Lung (tissue), 12 donors: ENCODE data around the gene MDN1. TPM values are rescaled to one million over a fixed set of nuclear protein-coding genes. Genes with fewer than 3 reads are reported as not detected.
"Not testable (repeated sequence)": the region's sequence is repeated elsewhere in the genome, so short reads cannot be mapped to it uniquely, and the experiment has no call there.

Experiments used
- ATAC-seq: fragments of 200-7000 bp; cut with Tn5 transposase; one replicate; pipeline ENCODE4 v1.9.1; 2020; ENCODE audit warnings: moderate number of reproducible peaks; ENCODE audit not compliant: insufficient read depth, low FRiP score
- DNase-seq, 3 donors: peaks; one replicate each; pipeline ENCODE4 v3.0.0-alpha.2; 2013 to 2017
- H3K27ac ChIP-seq, 2 donors: one replicate each; pipeline ENCODE4 v1.5.1; 2013; ENCODE audit warnings: mild to moderate bottlenecking in 2 of 2, moderate library complexity in 2 of 2, control low read depth in 1 of 2, inconsistent platforms in 1 of 2, low read depth in 1 of 2, low read length in 1 of 2
- H3K27me3 ChIP-seq, 3 donors: one replicate each; pipeline ENCODE4 v1.5.1; 2013; ENCODE audit warnings: low read length in 2 of 3; ENCODE audit not compliant: control insufficient read depth in 3 of 3, insufficient read depth in 3 of 3
- H3K36me3 ChIP-seq, 4 donors: one replicate each; pipeline ENCODE4 v1.5.1; 2013; ENCODE audit warnings: low read length in 4 of 4, mild to moderate bottlenecking in 1 of 4, moderate library complexity in 1 of 4; ENCODE audit not compliant: control insufficient read depth in 4 of 4, insufficient read depth in 4 of 4
- H3K4me1 ChIP-seq, 5 donors: one replicate each; pipeline ENCODE4 v1.5.1; 2013; ENCODE audit warnings: low read length in 5 of 5, mild to moderate bottlenecking in 2 of 5, moderate library complexity in 1 of 5; ENCODE audit not compliant: control insufficient read depth in 5 of 5, insufficient read depth in 5 of 5
- H3K4me3 ChIP-seq: one replicate; pipeline ENCODE4 v1.5.1; 2013; ENCODE audit warnings: mild to moderate bottlenecking, control low read depth, moderate library complexity
- H3K9ac ChIP-seq, 2 donors: one replicate each; pipeline ENCODE4 v1.5.1; 2013; ENCODE audit warnings: low read length in 2 of 2, control low read depth in 1 of 2; ENCODE audit not compliant: insufficient read depth in 1 of 2
- H3K9me3 ChIP-seq, 4 donors: one replicate each; pipeline ENCODE4 v1.5.1; 2013; ENCODE audit warnings: low read length in 3 of 4, mild to moderate bottlenecking in 1 of 4, moderate library complexity in 1 of 4; ENCODE audit not compliant: control insufficient read depth in 4 of 4, insufficient read depth in 3 of 4
- WGBS, 2 donors: extraction: QIAGEN DNeasy Blood & Tissue Kit; methylation state at CpG; one replicate each; pipeline ENCODE4 v1.1.7; 2013; 5-methylcytosine and 5-hydroxymethylcytosine counted together
- polyA plus RNA-seq, 2 donors: library from polyadenylated mRNA; stranded (reverse); fragments of 200-250 nt; gene quantifications; one replicate each; pipeline ENCODE4 v1.2.1, GENCODE V29; 2013
- total RNA-seq, 2 donors: library from RNA; depleted of rRNA in 1 of 2; stranded (reverse); fragments of >200 nt in 1 of 2; gene quantifications; one replicate each; pipeline ENCODE4 v1.2.1, GENCODE V29; 2014 to 2021
- TF ChIP-seq, protein P1 (sequence below): IDR thresholded peaks from 2 replicates; pipeline ENCODE4 v1.5.1; 2012; ENCODE audit warnings: mild to moderate bottlenecking; ENCODE audit errors: control extremely low read depth, extremely low read depth
- donor health status: control.
- donor health status: control.
- donor health status: Bipolar disorder and iron deficiency.
- donor health status: healthy.
- donor health status: DM: yes; HTN: yes; CAD: no.

Gene MDN1
- total and polyA plus RNA-seq, 4 donors, result 7.6 to 33.8 (median 31.7) TPM

GRCh38 chr6:89829472-89830169 is 10.0 kb upstream of the MDN1 start, which contains the start of gene CASP8AP2:
Gene CASP8AP2 (plus strand): TSS chr6:89829880.
- no peaks in the 10 kb centered on the region for H3K27me3 ChIP-seq
- H3K27ac ChIP-seq, result peak within 1 kb of the TSS; percentile 90 to 93
- H3K9me3 ChIP-seq, result no peaks in the 10 kb centered on the region
- 0% methylated on average over 41 of the region's 41 CpGs for WGBS, 2 donors
- TF ChIP-seq, protein P1, sequence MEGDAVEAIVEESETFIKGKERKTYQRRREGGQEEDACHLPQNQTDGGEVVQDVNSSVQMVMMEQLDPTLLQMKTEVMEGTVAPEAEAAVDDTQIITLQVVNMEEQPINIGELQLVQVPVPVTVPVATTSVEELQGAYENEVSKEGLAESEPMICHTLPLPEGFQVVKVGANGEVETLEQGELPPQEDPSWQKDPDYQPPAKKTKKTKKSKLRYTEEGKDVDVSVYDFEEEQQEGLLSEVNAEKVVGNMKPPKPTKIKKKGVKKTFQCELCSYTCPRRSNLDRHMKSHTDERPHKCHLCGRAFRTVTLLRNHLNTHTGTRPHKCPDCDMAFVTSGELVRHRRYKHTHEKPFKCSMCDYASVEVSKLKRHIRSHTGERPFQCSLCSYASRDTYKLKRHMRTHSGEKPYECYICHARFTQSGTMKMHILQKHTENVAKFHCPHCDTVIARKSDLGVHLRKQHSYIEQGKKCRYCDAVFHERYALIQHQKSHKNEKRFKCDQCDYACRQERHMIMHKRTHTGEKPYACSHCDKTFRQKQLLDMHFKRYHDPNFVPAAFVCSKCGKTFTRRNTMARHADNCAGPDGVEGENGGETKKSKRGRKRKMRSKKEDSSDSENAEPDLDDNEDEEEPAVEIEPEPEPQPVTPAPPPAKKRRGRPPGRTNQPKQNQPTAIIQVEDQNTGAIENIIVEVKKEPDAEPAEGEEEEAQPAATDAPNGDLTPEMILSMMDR, result no peak
- peak; percentile 99 for ATAC-seq
- H3K4me3 ChIP-seq, result peak within 1 kb of the TSS; percentile 97
- H3K36me3 ChIP-seq, result peaks cover 3 to 5% (median 4%) of the 10 kb centered on the region in 4 donors
- peak within 1 kb of the TSS; percentile 48 to 88 for H3K9ac ChIP-seq
- peaks cover 0 to 9% (median 0%) of the 10 kb centered on the region in 5 donors for H3K4me1 ChIP-seq
- peak; percentile 96 to 100 (median 99) for DNase-seq

- DNase-seq, result no peak
- WGBS, 2 donors, result 1 to 2% methylated on average over 18 of the region's 18 CpGs
- Histone ChIP-seq H3K27ac (peak overlapping the region; percentile 90 to 93), H3K4me1 (peaks cover 0 to 9% (median 0%) of the 10 kb centered on the region in 5 donors), H3K9ac (peak overlapping the region; percentile 48 to 88), H3K9me3 (no peaks in the 10 kb centered on the region), H3K27me3 (no peaks in the 10 kb centered on the region), H3K36me3 (peaks cover 3 to 5% (median 4%) of the 10 kb centered on the region in 4 donors), H3K4me3 (peak overlapping the region; percentile 34)
- TF ChIP-seq, protein P1, result no peak
- peak; percentile 6 for ATAC-seq
These were observed 9.4 kb upstream of the MDN1 start for GRCh38 chr6:89828988-89829471.

DNA sequence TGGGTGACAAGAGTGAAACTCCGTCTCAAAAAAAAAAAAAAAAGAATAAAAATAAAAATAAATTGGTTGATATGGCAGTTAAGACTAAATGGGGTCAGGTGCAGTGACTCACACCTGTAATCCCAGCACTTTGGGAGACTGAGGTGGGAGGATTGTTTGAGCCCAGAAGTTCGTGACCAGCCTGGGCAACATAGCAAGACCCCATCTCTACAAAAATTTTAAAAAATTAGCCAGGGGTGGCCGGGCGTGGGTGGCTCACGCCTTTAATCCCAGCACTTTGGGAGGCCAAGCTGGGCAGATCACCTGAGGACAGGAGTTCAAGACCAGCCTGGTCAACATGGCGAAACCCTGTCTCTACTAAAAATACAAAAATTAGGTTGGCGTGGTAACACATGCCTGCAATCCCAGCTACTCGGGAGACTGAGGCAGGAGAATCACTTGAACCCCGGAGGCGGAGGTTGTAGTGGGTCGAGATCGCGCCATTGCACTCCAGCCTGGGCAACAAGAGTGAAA is 8.9 kb upstream of the MDN1 start:
- H3K9me3 ChIP-seq, H3K36me3 ChIP-seq, H3K27me3 ChIP-seq, ATAC-seq, DNase-seq, H3K4me1 ChIP-seq: not testable (repeated sequence)
- Histone ChIP-seq H3K27ac (peak overlapping the region; percentile 90 to 93), H3K4me3 (peak overlapping the region; percentile 34), H3K9ac (peak overlapping the region; percentile 48 to 88)
- WGBS, 2 donors, result 50 to 60% methylated on average over 13 of the region's 13 CpGs

DNA sequence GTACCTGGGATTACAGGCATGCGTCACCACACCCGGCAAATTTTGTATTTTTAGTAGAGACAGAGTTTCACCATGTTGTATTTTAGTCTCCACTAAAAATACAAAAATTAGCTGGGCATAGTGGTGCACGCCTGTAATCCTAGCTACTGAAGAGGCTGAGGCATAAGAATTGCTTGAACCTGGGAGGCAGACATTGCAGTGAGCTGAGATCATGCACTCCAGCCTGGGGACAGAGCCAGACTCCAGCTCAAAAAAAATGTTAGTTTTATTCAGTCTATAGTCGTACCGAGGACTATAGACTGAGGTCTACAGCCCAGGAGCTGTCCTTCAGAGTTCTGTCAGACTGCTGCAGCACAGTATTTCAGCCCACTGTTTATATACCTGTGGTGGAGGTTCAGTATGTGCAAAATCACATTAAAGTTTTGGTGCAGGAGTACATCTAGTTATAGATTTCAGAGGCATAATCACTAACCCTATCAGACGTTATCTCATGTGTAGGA is 6.5 kb upstream of the MDN1 start:
- TF ChIP-seq, protein P1, result no peak
- Histone ChIP-seq H3K4me3 (no peak overlapping the region), H3K27ac (peak overlapping the region in 1 of 2 donors; percentile 60), H3K9ac (no peak overlapping the region), H3K9me3 (no peaks in the 10 kb centered on the region), H3K27me3 (no peaks in the 10 kb centered on the region), H3K4me1 (peaks cover 0 to 9% (median 0%) of the 10 kb centered on the region in 5 donors), H3K36me3 (peaks cover 0 to 3% (median 0%) of the 10 kb centered on the region in 4 donors)
- DNase-seq (peak in 2 of 3 donors; percentile 41 to 63), ATAC-seq (no peak)
- 70 to 86% methylated on average over 6 of the region's 6 CpGs for WGBS, 2 donors
